ENCODE measurements around the gene NUDCD3. TPM values are rescaled to one million over a fixed set of nuclear protein-coding genes. Genes with fewer than 3 reads are reported as not detected.

NUDCD3 gene
- total and polyA plus RNA-seq, 2 experiments from 2014 or later, result 54.7 to 60.8 TPM

GRCh38 chr7:44466300-44467216 is 23.9 kb downstream of the NUDCD3 start:
- Histone ChIP-seq H4K20me1 (ENCODE audit: insufficient read depth, poor library complexity, severe bottlenecking) (peaks cover 6% of the 10 kb centered on the region), H3K36me3 (replicated peaks; ENCODE audit: insufficient read depth, low read depth) (no peaks in the 10 kb centered on the region), H3K4me2 (no peak overlapping the region), H2AFZ (no peak overlapping the region), H3K9me3 (ENCODE audit: low read depth) (no peaks in the 10 kb centered on the region), H3K27me3 (no peaks in the 10 kb centered on the region), H3K4me1 (ENCODE audit: insufficient read depth) (peaks cover 21% of the 10 kb centered on the region), H3K4me3 (no peak overlapping the region), H3K9me2 (replicated peaks; ENCODE audit: insufficient read depth) (no peaks in the 10 kb centered on the region), H3K79me2 (peaks cover 91% of the 10 kb centered on the region), H3K27ac (no peak overlapping the region)
- no peak for DNase-seq (ENCODE audit: low spot score)
- WGBS (ENCODE audit: low lambda C conversion rate, missing lambda C conversion rate), result 97% methylated on average over 4 of the region's 4 CpGs
- no peak for TF ChIP-seq CTCF (IDR thresholded peaks at IDR 0.05; ENCODE audit: poor library complexity)
- TF ChIP-seq EZH2 (IDR thresholded peaks at IDR 0.05; ENCODE audit: borderline replicate concordance), result no peak
- no peak for TF ChIP-seq EZH2phosphoT487 (IDR thresholded peaks at IDR 0.05; ENCODE audit: low read depth, severe bottlenecking, unreplicated experiment)

GRCh38 chr7:44465490-44465889 is 25.0 kb downstream of the NUDCD3 start:
- no peaks in the 10 kb centered on the region for H3K36me3 ChIP-seq (replicated peaks; ENCODE audit: insufficient read depth, low read depth)
- TF ChIP-seq EZH2 (IDR thresholded peaks at IDR 0.05; ENCODE audit: borderline replicate concordance) (no peak), CTCF (IDR thresholded peaks at IDR 0.05; ENCODE audit: poor library complexity) (no peak), EZH2phosphoT487 (IDR thresholded peaks at IDR 0.05; ENCODE audit: low read depth, severe bottlenecking, unreplicated experiment) (no peak)
- H3K4me1 ChIP-seq (ENCODE audit: insufficient read depth), result peaks cover 12% of the 10 kb centered on the region
- H3K9me3 ChIP-seq (ENCODE audit: low read depth), result no peaks in the 10 kb centered on the region
- H3K4me2 ChIP-seq, result no peak overlapping the region
- H3K4me3 ChIP-seq, result no peak overlapping the region
- peaks cover 91% of the 10 kb centered on the region for H3K79me2 ChIP-seq
- H3K27me3 ChIP-seq, result no peaks in the 10 kb centered on the region
- H3K9me2 ChIP-seq (replicated peaks; ENCODE audit: insufficient read depth), result no peaks in the 10 kb centered on the region
- no peak overlapping the region for H3K27ac ChIP-seq
- H4K20me1 ChIP-seq (ENCODE audit: insufficient read depth, poor library complexity, severe bottlenecking), result peaks cover 12% of the 10 kb centered on the region
- H2AFZ ChIP-seq, result no peak overlapping the region
- WGBS (ENCODE audit: low lambda C conversion rate, missing lambda C conversion rate), result 93% methylated on average over 5 of the region's 5 CpGs
- no peak for DNase-seq (ENCODE audit: low spot score)

- H3K27ac ChIP-seq, result no peak overlapping the region
- peaks cover 89% of the 10 kb centered on the region for H3K79me2 ChIP-seq
- TF ChIP-seq CTCF (IDR thresholded peaks at IDR 0.05; ENCODE audit: poor library complexity), result peak; percentile 22
- TF ChIP-seq EZH2 (IDR thresholded peaks at IDR 0.05; ENCODE audit: borderline replicate concordance), result no peak
- no peaks in the 10 kb centered on the region for H3K27me3 ChIP-seq
- H3K9me2 ChIP-seq (replicated peaks; ENCODE audit: insufficient read depth), result no peaks in the 10 kb centered on the region
- no peak overlapping the region for H3K4me2 ChIP-seq
- H3K9me3 ChIP-seq (ENCODE audit: low read depth), result no peaks in the 10 kb centered on the region
- H2AFZ ChIP-seq, result no peak overlapping the region
- H4K20me1 ChIP-seq (ENCODE audit: insufficient read depth, poor library complexity, severe bottlenecking), result peaks cover 10% of the 10 kb centered on the region
- DNase-seq (ENCODE audit: low spot score), result no peak
- H3K36me3 ChIP-seq (replicated peaks; ENCODE audit: insufficient read depth, low read depth), result no peaks in the 10 kb centered on the region
- no peaks in the 10 kb centered on the region for H3K4me1 ChIP-seq (ENCODE audit: insufficient read depth)
- WGBS (ENCODE audit: low lambda C conversion rate, missing lambda C conversion rate), result 91% methylated on average over 1 of the region's 1 CpG
- H3K4me3 ChIP-seq, result no peak overlapping the region
These were observed 27.2 kb downstream of the NUDCD3 start for GRCh38 chr7:44463169-44463808.
